MM.1S (cell line): Measurements from ENCODE around the gene CTSE.

Experiments
- DNase-seq: peaks from one replicate; pipeline ENCODE4 v3.0.0-alpha.2; 2015
- H2AFZ ChIP-seq: fragments of 300-600 bp; sonication (generic); 2 replicates; pipeline ENCODE4 v1.6.0; 2016; ENCODE audit warnings: antibody characterized with exemption, low read length
- H3F3A ChIP-seq: fragments of 300-600 bp; sonication (generic); 2 replicates; pipeline ENCODE4 v1.6.1; 2016; ENCODE audit warnings: mild to moderate bottlenecking, antibody characterized with exemption, low read length, moderate library complexity, mixed read lengths; ENCODE audit not compliant: insufficient read depth
- H3K27ac ChIP-seq: fragments of 300-600 bp; sonication (generic); 2 replicates; pipeline ENCODE4 v1.5.1; 2016; ENCODE audit warnings: mild to moderate bottlenecking, low read length
- H3K27me3 ChIP-seq: fragments of 300-600 bp; sonication (generic); replicated peaks from 2 replicates; pipeline ENCODE4 v1.6.0; 2016; ENCODE audit warnings: low read length; ENCODE audit not compliant: insufficient read depth
- H3K36me3 ChIP-seq: fragments of 300-600 bp; sonication (generic); replicated peaks from 2 replicates; pipeline ENCODE4 v1.6.1; 2016; ENCODE audit warnings: mild to moderate bottlenecking, low read length, mixed read lengths; ENCODE audit not compliant: insufficient read depth
- H3K4me1 ChIP-seq: fragments of 300-600 bp; sonication (generic); 2 replicates; pipeline ENCODE4 v1.6.1; 2016; ENCODE audit warnings: low read length, mixed read lengths
- H3K4me2 ChIP-seq: fragments of 300-600 bp; sonication (generic); 2 replicates; pipeline ENCODE4 v1.6.0; 2016; ENCODE audit warnings: low read depth, low read length
- H3K4me3 ChIP-seq: fragments of 300-600 bp; sonication (generic); 2 replicates; pipeline ENCODE4 v1.5.1; 2016; ENCODE audit warnings: low read length, mixed read lengths
- H3K79me2 ChIP-seq: fragments of 300-600 bp; sonication (generic); 2 replicates; pipeline ENCODE4 v1.6.1; 2016; ENCODE audit warnings: mixed run types, low read length, mixed read lengths
- H3K9ac ChIP-seq: fragments of 300-600 bp; sonication (generic); 2 replicates; pipeline ENCODE4 v1.6.1; 2016; ENCODE audit warnings: low read length, mixed read lengths
- H3K9me2 ChIP-seq: fragments of 300-600 bp; sonication (generic); replicated peaks from 2 replicates; pipeline ENCODE4 v1.6.1; 2016; ENCODE audit warnings: mild to moderate bottlenecking, low read length, mixed read lengths; ENCODE audit not compliant: insufficient read depth
- H3K9me3 ChIP-seq: fragments of 300-600 bp; sonication (generic); replicated peaks from 2 replicates; pipeline ENCODE4 v1.6.1; 2016; ENCODE audit warnings: mild to moderate bottlenecking, low read length, mixed read lengths; ENCODE audit not compliant: insufficient read depth
- H4K20me1 ChIP-seq: fragments of 300-600 bp; sonication (generic); 2 replicates; pipeline ENCODE4 v1.6.1; 2016; ENCODE audit warnings: mild to moderate bottlenecking, low read length, moderate library complexity, mixed read lengths; ENCODE audit not compliant: insufficient read depth
- EZH2 ChIP-seq: fragments of 300-600 bp; sonication (generic); optimal IDR thresholded peaks from 2 replicates; pipeline ENCODE3; 2017; ENCODE audit warnings: low read depth, mild to moderate bottlenecking, antibody characterized with exemption, low read length, mixed read lengths
- EZH2phosphoT487 ChIP-seq: fragments of 300-600 bp; sonication (generic); IDR thresholded peaks from 2 replicates; pipeline ENCODE4 v1.6.1; 2018; ENCODE audit warnings: antibody characterized with exemption, low read length
- TF ChIP-seq, protein P1 (sequence below): fragments of 300-600 bp; sonication (generic); IDR thresholded peaks from 2 replicates; pipeline ENCODE4 v1.5.1; 2016; ENCODE audit warnings: antibody characterized with exemption, low read length, mixed read lengths

Gene CTSE

DNA sequence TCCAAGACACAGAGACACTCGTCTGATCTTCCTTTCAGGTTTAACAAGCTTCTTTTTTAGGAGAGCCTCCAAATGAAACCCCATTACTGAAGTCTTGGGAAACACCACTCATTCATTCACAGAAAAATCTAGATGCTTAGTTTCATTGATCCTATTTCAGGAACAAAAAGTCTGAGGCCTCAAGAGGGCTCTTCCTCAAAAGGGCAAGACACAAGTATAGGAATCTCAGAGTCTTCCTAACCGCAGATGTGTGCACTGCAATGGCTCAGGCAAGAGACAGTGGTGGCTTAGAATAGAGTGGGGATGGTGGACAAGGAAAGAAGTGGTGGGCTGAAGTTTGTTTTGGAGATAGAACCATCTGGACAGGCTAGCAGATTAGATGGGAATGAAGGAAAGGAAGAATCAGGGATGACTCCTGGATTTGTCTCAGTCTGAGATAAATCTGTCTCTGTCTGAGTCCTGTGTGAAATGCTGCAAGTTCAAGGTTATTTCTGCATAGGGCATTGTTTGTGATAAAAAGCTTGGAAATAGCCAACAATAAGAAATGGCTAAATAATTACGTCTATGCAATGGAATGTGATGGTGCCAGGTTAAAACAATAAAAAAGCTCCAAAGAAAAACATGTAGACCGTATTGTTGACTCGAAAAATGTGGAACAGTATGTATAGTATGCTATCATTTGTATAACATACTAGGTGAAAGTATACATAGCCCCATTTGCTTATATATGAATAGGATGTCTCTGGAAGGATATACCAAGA, 8.9 kb upstream of the CTSE start:
- no peak overlapping the region for H3K4me2 ChIP-seq
- peaks cover 32% of the 10 kb centered on the region for H3F3A ChIP-seq
- TF ChIP-seq EZH2 (no peak), EZH2phosphoT487 (no peak)
- TF ChIP-seq, protein P1, sequence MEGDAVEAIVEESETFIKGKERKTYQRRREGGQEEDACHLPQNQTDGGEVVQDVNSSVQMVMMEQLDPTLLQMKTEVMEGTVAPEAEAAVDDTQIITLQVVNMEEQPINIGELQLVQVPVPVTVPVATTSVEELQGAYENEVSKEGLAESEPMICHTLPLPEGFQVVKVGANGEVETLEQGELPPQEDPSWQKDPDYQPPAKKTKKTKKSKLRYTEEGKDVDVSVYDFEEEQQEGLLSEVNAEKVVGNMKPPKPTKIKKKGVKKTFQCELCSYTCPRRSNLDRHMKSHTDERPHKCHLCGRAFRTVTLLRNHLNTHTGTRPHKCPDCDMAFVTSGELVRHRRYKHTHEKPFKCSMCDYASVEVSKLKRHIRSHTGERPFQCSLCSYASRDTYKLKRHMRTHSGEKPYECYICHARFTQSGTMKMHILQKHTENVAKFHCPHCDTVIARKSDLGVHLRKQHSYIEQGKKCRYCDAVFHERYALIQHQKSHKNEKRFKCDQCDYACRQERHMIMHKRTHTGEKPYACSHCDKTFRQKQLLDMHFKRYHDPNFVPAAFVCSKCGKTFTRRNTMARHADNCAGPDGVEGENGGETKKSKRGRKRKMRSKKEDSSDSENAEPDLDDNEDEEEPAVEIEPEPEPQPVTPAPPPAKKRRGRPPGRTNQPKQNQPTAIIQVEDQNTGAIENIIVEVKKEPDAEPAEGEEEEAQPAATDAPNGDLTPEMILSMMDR = no peak
- H3K9me2 ChIP-seq = no peaks in the 10 kb centered on the region
- DNase-seq = no peak
- no peaks in the 10 kb centered on the region for H3K36me3 ChIP-seq
- no peaks in the 10 kb centered on the region for H3K9me3 ChIP-seq
- no peak overlapping the region for H3K4me3 ChIP-seq
- H3K4me1 ChIP-seq = peaks cover 48% of the 10 kb centered on the region
- no peaks in the 10 kb centered on the region for H3K27me3 ChIP-seq
- H3K79me2 ChIP-seq = peaks cover 19% of the 10 kb centered on the region
- H2AFZ ChIP-seq = no peak overlapping the region
- no peaks in the 10 kb centered on the region for H4K20me1 ChIP-seq
- no peak overlapping the region for H3K9ac ChIP-seq
- H3K27ac ChIP-seq = no peak overlapping the region

DNA sequence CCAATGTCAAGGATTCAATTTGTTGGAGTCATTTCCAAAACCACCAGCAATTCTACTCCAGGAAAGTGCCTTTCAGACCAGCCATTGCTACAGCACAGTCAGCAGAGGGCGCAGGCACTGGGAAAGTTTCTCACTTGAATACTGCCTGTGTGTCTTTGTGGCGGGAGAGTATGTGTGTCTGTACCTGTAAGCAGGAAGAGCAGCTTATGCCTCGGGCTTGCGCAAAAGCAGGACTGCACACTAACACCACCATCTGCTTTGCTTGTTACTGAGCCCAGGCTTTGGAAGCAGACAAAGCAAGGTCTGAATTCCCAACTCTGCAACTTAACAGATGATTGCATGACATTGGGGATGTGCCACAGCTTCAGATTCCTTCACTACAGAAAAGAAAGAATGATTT, 7.0 kb upstream of the CTSE start:
- Histone ChIP-seq H2AFZ (peak overlapping the region; percentile 69), H3K4me2 (peak overlapping the region; percentile 50)
- TF ChIP-seq EZH2 (no peak), EZH2phosphoT487 (no peak)
- TF ChIP-seq, protein P1 = peak; percentile 99

DNA sequence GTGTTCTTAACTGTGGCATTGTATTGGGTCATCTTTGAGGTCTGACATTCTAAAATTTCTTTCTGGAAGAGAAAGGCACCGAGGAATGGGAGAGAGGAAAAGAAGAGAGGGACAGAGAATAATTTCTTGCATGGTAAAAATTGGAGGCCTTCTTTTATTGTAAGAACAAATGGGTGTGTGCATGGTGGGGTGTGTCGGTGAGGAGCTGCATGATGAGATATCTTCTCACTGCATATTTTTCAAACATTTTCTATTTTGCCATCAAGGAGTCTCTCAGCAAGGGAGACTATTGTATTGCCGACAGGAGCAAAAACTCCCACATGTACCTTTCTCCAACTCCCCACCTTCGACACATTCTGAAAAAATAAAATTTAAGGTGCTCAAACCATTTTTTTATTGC, 6.5 kb upstream of the CTSE start:
- no peaks in the 10 kb centered on the region for H3K9me2 ChIP-seq
- no peak overlapping the region for H3K27ac ChIP-seq
- H4K20me1 ChIP-seq = no peaks in the 10 kb centered on the region
- H3K79me2 ChIP-seq = 0 out of 2 replicates have a peak, but pooled peaks cover 4% of the 10 kb centered on the region
- H3K4me3 ChIP-seq = no peak overlapping the region
- H3K4me1 ChIP-seq = peaks cover 31% of the 10 kb centered on the region
- no peak overlapping the region for H3K4me2 ChIP-seq
- peaks cover 11% of the 10 kb centered on the region for H3F3A ChIP-seq
- no peaks in the 10 kb centered on the region for H3K36me3 ChIP-seq
- H3K9me3 ChIP-seq = no peaks in the 10 kb centered on the region
- no peak overlapping the region for H3K9ac ChIP-seq
- H2AFZ ChIP-seq = no peak overlapping the region
- no peak for DNase-seq
- TF ChIP-seq EZH2 (no peak), EZH2phosphoT487 (no peak)
- TF ChIP-seq, protein P1 = no peak
- no peaks in the 10 kb centered on the region for H3K27me3 ChIP-seq

More for the DNA sequence above, 7.0 kb upstream of the CTSE start:
- H3K36me3 ChIP-seq = no peaks in the 10 kb centered on the region
- H3K27ac ChIP-seq = no peak overlapping the region
- peaks cover 16% of the 10 kb centered on the region for H3F3A ChIP-seq
- no peaks in the 10 kb centered on the region for H3K9me2 ChIP-seq
- H3K9ac ChIP-seq = peak overlapping the region; percentile 7; the same call in 1 of the 2 replicates
- H4K20me1 ChIP-seq = no peaks in the 10 kb centered on the region
- H3K27me3 ChIP-seq = no peaks in the 10 kb centered on the region
- peaks cover 31% of the 10 kb centered on the region for H3K4me1 ChIP-seq
- H3K4me3 ChIP-seq = no peak overlapping the region
- DNase-seq = peak; percentile 95
- H3K9me3 ChIP-seq = no peaks in the 10 kb centered on the region
- H3K79me2 ChIP-seq = peaks cover 9% of the 10 kb centered on the region; the same call in 1 of the 2 replicates
